ENCODE measurements around the gene VAT1L. TPM values are rescaled to one million over a fixed set of nuclear protein-coding genes. Genes with fewer than 3 reads are reported as not detected.

Gene VAT1L
- total and polyA plus RNA-seq, 2 donors (not counting 1 experiment from before 2014, with no cell fraction given), result not detected

- H4K20me1 ChIP-seq (ENCODE audit: control insufficient read depth, insufficient read depth, low read length, poor library complexity, severe bottlenecking), result no peaks in the 10 kb centered on the region
- no peaks in the 10 kb centered on the region for H3K4me1 Mint-ChIP-seq
- H3K27ac ChIP-seq (ENCODE audit: low read length in 2 of 2), result no peak overlapping the region
- no peaks in the 10 kb centered on the region for H3K36me3 ChIP-seq (replicated peaks in 1 of 2; ENCODE audit: control extremely low read depth in 1 of 2, control insufficient read depth in 1 of 2, extremely low read depth in 1 of 2, insufficient read depth in 2 of 2, low read length in 1 of 2)
- ATAC-seq (ENCODE audit: low read depth) (no peak), DNase-seq (no peak)
- ChIA-PET POLR2A (interaction anchor here (0.5 kb wide), 1 partner anchor 73 kb away, joined by 7 read pairs; no protein-coding TSS in a partner anchor), CTCF (no interaction called here)
- H3K9ac ChIP-seq (ENCODE audit: low read length), result no peak overlapping the region
- no peak overlapping the region for H3K4me2 ChIP-seq (replicated peaks; ENCODE audit: low read depth, low read length, poor library complexity, severe bottlenecking)
- H3K9me3 Mint-ChIP-seq (ENCODE audit: insufficient read depth), result no peaks in the 10 kb centered on the region
- no peak overlapping the region for H3K27ac Mint-ChIP-seq
- H3K4me3 Mint-ChIP-seq, result no peak overlapping the region
- H3K9me3 ChIP-seq (ENCODE audit: control extremely low read depth in 1 of 3, control insufficient read depth in 2 of 3, insufficient read depth in 1 of 3, low read length in 2 of 3), result no peaks in the 10 kb centered on the region
- no CpG with 5 or more reads among the region's 5 CpGs for WGBS (ENCODE audit: insufficient coverage)
- peaks cover 5% of the 10 kb centered on the region for H3K27me3 Mint-ChIP-seq
- H3K27me3 ChIP-seq (replicated peaks in 1 of 4; ENCODE audit: control extremely low read depth in 1 of 4, control insufficient read depth in 3 of 4, insufficient read depth in 4 of 4, low read length in 3 of 4), result no peaks in the 10 kb centered on the region
- no peaks in the 10 kb centered on the region for H3K4me1 ChIP-seq (ENCODE audit: control insufficient read depth in 2 of 2, insufficient read depth in 2 of 2, low read length in 2 of 2)
- intact Hi-C loops (cut with micrococcal nuclease), result no loop called here
- no peaks in the 10 kb centered on the region for H3K79me2 ChIP-seq (ENCODE audit: control insufficient read depth, insufficient read depth, low read length)
- TF ChIP-seq CTCF (IDR thresholded peaks at IDR 0.05), result no peak
- no peak for TF ChIP-seq EZH2 (IDR thresholded peaks at IDR 0.05; ENCODE audit: borderline replicate concordance, insufficient read depth, low read depth, low read length, poor library complexity, severe bottlenecking)
- no peak overlapping the region for H3K4me3 ChIP-seq (ENCODE audit: control extremely low read depth in 1 of 5, extremely low read depth in 1 of 5, insufficient read depth in 1 of 5, low read depth in 2 of 5, low read length in 4 of 5)
- no peak overlapping the region for H2AFZ ChIP-seq (ENCODE audit: insufficient read depth, low read depth, low read length, poor library complexity, severe bottlenecking)
Measured at GRCh38 chr16:77868478-77868877, 80.1 kb downstream of the VAT1L start.

GRCh38 chr16:77869997-77870813 is 81.8 kb downstream of the VAT1L start:
- Histone ChIP-seq H3K9ac (ENCODE audit: low read length) (no peak overlapping the region), H4K20me1 (ENCODE audit: control insufficient read depth, insufficient read depth, low read length, poor library complexity, severe bottlenecking) (no peaks in the 10 kb centered on the region), H3K9me3 (ENCODE audit: control extremely low read depth in 1 of 3, control insufficient read depth in 2 of 3, insufficient read depth in 1 of 3, low read length in 2 of 3) (peaks cover 0 to 2% (median 0%) of the 10 kb centered on the region in 3 donors), H3K27me3 (replicated peaks in 1 of 4; ENCODE audit: control extremely low read depth in 1 of 4, control insufficient read depth in 3 of 4, insufficient read depth in 4 of 4, low read length in 3 of 4) (no peaks in the 10 kb centered on the region), H3K4me3 (ENCODE audit: control extremely low read depth in 1 of 5, extremely low read depth in 1 of 5, insufficient read depth in 1 of 5, low read depth in 2 of 5, low read length in 4 of 5) (no peak overlapping the region), H3K27ac (ENCODE audit: low read length in 2 of 2) (no peak overlapping the region), H3K4me1 (ENCODE audit: control insufficient read depth in 2 of 2, insufficient read depth in 2 of 2, low read length in 2 of 2) (no peaks in the 10 kb centered on the region), H3K4me2 (replicated peaks; ENCODE audit: low read depth, low read length, poor library complexity, severe bottlenecking) (no peak overlapping the region), H2AFZ (ENCODE audit: insufficient read depth, low read depth, low read length, poor library complexity, severe bottlenecking) (no peak overlapping the region), H3K79me2 (ENCODE audit: control insufficient read depth, insufficient read depth, low read length) (no peaks in the 10 kb centered on the region), H3K36me3 (replicated peaks in 1 of 2; ENCODE audit: control extremely low read depth in 1 of 2, control insufficient read depth in 1 of 2, extremely low read depth in 1 of 2, insufficient read depth in 2 of 2, low read length in 1 of 2) (no peaks in the 10 kb centered on the region)
- intact Hi-C loops (cut with micrococcal nuclease), result no loop called here
- H3K27me3 Mint-ChIP-seq, result peaks cover 4% of the 10 kb centered on the region
- ChIA-PET POLR2A (no interaction called here), CTCF (no interaction called here)
- no peak for DNase-seq
- TF ChIP-seq EZH2 (IDR thresholded peaks at IDR 0.05; ENCODE audit: borderline replicate concordance, insufficient read depth, low read depth, low read length, poor library complexity, severe bottlenecking), result no peak
- no peak for TF ChIP-seq CTCF (IDR thresholded peaks at IDR 0.05)
- no peaks in the 10 kb centered on the region for H3K4me1 Mint-ChIP-seq
- no peaks in the 10 kb centered on the region for H3K9me3 Mint-ChIP-seq (ENCODE audit: insufficient read depth)
- 85% methylated on average over 10 of the region's 13 CpGs for WGBS (ENCODE audit: insufficient coverage)
- H3K4me3 Mint-ChIP-seq, result no peak overlapping the region
- H3K27ac Mint-ChIP-seq, result no peak overlapping the region
- ATAC-seq (ENCODE audit: low read depth), result no peak

Data from B cell (primary cell).